CD4-positive, alpha-beta T cell treated with Interleukin-15 for 4 hours (primary cell): Measurements from ENCODE around the gene EVA1A.
"Not testable (repeated sequence)": the region's sequence is repeated elsewhere in the genome, so short reads cannot be mapped to it uniquely, and the experiment has no call there.

Experiments
- DNase-seq: peaks from one replicate; pipeline ENCODE4 v3.0.0-alpha.2; 2020; ENCODE audit warnings: low spot score

Gene EVA1A

GRCh38 chr2:75517547-75518230 is 43.0 kb downstream of the EVA1A start:
- DNase-seq = no peak

GRCh38 chr2:75516378-75517360 is 44.1 kb downstream of the EVA1A start:
- no peak for DNase-seq

DNA sequence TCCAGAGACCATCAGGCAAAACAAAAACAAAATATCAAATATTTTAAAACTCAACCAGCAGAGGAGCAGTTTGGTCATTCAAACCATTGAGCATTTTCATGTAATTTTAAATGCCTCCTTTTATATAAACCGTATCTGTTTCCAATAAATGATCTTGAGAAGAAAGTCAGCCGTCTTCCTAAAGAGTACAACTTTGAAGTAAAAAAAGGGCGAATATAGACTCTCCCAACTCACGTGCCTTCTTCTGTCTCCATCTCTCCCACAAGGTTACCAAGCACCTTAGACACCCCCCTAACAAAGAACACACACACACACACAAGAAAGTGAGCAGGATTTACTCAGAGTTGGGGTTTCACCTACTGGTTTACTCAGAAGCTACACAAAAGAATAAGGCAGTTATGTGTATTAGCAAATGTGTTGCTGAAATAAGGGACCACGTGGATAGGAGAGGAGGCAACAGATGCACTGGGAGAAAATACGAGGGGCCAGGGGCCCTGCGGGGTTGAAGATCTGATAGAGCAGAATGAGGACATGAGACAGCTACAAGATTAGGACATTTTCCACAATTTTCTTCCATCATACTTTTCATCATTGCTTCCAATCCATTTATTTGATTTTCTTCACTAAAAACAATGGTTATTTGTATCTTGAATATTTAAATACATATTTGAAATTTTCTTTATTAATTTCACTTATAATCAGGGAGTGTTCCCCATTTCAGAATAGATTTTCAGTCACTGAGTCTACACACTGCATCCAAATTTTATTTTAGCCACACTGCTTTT is 45.0 kb downstream of the EVA1A start:
- no peak for DNase-seq

DNA sequence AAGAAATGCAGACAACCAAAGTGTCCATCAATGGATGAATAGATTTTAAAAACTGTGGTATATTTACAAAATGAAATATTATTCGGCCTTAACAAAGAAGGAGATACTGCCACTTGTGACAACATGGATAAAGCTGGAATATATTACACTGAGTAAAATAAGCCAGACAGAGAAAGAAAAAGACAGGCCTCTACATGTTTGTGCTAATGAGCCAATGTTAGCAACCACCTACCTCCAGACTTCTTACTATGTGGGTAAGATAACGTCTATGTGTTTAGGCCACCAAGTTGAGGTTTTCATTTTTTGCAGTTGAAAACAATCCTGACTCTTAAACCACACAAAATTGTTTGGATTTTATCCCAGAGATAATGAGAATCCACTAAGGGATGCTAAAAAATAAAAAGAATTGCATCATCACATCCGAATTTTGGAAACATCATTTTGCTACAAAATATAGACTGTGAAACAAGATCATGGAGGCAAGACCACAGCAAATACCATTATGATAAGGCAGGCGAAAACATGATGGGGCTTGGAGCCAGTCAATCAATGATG is 47.0 kb downstream of the EVA1A start:
- no peak for DNase-seq

- DNase-seq = no peak
Observed at GRCh38 chr2:75512455-75513212, 48.1 kb downstream of the EVA1A start.

DNA sequence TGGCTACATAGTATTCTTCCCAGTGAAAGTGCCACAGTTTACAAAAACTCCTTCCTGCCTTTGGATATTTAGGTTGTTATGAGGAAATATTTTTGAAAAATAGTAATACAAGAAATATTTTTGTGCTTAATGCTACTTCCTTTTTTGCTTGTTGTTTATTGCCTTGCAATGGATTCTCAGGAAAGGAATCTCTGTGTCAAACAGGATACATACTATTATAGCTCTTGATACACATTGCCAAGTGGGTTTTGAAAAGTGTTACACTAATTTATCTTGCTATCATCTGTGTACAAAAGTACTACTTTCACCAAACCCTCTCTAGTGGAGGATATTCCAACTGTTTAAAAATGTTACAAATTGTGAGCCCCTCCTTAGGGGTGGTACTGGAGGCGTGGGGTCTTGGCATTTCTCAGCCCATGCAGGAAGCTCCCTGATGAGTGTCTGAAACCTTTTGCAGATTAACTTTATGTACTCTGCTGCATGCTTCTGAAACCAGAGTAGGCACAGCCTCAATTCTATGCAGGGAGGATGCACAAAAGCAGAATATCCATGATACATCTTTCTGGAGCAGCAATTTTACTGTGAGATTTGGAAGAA is 54.5 kb downstream of the EVA1A start:
- no peak for DNase-seq

- DNase-seq = no peak
Observed at GRCh38 chr2:75505012-75505411, 55.7 kb downstream of the EVA1A start.

- no peak for DNase-seq
Observed at GRCh38 chr2:75503048-75503607, 57.6 kb downstream of the EVA1A start.

- no peak for DNase-seq
Observed at GRCh38 chr2:75500633-75501032, 60.1 kb downstream of the EVA1A start.

DNA sequence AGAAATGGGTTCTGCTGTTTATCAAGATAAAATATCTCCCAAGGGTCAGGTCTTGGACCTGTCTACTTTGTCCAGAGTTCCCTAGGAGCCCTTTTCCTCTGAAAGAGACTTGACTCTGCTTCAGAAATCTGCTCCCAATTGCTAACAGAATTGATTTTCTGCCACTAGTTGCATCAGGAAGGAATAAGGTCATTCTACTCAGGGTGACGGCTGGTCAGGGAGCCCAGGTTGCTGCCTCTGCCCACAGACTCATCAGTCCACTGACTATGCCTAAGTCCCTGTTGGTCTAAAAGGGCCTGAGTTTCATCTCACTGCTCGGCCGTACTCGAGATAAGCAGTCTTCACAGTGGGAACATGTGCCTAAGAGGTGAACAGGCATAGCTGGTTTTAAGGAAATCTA is 61.2 kb downstream of the EVA1A start:
- no peak for DNase-seq

DNA sequence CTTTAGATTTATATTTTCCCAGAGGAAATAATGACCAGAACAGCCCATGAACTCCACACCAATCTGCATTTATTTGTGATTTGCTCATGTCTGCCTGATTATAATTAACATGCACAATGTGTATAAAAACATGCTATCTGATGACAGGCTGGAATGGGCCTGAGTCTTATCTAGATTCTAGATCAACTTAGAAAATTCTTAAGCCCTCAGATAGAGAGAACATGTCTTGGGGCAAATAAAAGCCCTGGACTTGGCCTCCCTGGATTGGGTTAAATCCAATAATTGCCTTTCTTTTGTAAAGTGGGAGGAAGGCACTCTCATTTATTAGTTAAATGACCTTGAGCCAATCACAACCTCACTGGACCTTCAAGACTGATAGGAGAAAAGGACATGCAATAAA is 61.8 kb downstream of the EVA1A start:
- DNase-seq = no peak

GRCh38 chr2:75497256-75497655 is 63.5 kb downstream of the EVA1A start:
- DNase-seq = no peak

DNA sequence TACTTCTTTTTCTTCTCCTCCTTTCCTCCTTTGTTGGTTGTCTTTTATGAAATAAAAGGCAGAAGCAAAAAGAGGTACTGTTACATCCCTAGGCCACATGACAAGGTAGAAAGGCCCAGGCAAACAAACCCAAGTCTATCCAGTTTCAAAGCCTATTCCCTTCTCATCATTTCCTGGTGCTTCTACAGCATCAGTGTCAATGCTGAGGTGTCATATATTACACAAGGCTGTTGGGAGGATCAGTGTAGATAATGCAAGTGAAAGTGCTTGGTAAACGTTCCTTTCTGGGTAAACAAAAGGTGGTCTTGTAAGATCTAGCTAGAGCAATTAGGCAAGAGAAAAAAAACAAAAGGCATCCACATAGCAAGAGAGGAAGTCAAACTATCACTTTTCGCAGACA is 64.9 kb downstream of the EVA1A start:
- no peak for DNase-seq

DNA sequence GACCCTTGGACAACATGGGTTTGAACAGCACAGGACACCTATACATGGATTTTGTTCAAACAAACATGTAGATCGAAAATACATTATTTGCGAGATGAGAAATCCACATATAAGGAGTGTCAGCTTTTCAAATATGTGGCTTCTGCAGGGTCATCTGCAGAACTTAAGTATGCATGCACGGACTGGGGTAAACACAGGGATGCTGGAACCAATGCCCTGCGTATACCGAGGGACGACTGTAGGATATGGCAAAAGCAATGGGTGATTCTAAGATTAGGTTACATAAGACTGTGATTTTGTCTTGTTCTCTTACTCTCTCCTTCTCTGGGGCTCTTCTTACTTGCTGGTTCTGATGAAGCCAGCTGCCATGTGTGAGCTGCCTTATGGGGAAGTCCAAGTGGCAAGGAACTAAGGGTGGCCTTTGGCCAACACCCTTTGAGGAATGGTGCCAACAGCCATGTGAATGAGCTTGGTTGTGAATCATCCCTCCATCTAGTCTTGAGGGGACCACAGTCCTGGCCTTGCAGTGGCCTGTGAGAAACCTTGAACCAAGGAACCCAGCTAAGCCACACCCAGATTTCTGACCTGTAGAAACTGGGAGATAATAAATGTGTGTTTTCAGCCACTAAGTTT is 66.5 kb downstream of the EVA1A start:
- no peak for DNase-seq

DNA sequence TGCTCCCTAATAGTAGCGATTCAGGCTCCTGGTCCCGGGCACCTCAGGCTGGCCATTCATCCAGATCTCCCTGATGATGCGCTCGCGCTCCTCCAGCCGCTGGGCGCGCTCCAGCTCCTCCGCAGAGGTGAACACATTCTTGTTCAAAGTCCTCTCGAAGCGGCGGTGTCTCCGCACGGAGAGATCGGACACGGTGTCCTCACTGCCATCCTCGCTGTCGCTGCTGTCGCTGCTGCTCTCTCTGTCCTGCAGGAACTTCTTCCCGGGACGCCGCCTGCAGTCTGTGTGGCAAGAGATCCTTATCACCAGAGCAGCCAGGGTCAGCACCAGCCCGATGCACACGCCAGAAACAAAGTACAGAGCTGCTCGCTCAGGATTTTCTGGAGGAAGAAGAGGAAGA is 67.5 kb downstream of the EVA1A start:
- no peak for DNase-seq

DNA sequence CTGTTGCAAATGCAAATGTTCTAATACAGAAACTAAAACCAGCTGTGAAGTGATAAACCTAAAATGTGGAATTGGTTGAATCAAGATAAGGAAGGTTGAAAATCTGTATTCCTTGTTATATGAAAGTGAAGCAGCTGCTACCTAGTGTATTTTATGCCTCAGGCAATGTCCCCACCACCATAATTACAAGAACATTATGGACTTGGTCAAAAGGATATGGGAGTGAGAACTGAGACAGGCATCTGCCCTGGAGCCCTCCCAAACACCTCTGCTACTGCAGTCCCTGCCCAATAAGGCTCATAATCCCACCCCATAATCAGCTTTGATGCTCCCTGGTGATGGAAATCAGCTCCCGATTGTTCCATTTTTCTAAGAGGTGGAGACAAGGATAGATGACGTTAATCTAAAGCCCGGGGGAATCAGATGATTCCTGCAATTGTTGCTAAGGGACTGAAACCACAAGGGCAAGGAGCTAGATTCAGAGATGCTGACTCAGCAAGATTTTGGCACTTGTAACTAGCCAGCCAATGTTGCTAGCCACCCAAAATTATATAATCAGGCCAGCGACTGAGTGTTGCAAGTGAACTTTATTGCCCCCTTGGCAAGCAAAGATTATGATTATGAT is 69.5 kb downstream of the EVA1A start:
- no peak for DNase-seq

DNA sequence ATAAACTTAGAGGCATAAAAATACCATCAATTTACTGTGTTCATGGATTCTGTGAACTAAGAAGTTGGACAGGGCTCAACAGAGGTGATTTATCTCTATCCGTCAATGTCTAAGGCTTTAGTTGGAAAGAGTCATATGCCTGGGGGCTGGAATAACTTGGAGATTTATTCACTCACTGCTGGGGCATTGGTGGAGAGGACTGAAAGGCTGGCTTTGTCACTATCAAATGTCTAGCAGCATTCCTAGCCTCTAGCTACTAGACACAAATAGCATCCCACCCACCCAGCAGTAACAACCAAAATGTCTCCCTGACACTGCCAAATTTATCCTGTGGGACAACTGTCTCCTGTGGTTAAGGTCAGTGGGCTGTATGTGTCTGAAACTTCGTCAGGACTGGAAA is 71.0 kb downstream of the EVA1A start:
- no peak for DNase-seq

DNA sequence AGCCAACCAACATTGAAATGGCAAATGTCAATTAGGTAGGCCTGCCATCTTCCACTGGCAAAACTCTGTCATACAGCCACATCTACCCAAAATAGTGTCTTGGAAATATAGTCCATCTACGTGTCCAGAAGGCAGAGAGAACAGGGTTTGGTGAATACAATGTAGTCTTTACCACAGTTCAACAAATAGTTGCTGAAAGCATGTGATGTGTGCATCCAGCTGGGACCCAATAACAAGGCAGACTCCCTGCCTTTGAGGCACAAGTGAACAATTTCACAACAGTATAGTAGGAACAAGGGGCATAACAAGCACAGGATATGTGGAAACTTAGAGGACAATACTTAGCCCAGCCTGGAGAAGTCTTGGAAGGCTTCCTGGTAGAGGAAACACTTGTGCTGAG is 72.6 kb downstream of the EVA1A start:
- no peak for DNase-seq

DNA sequence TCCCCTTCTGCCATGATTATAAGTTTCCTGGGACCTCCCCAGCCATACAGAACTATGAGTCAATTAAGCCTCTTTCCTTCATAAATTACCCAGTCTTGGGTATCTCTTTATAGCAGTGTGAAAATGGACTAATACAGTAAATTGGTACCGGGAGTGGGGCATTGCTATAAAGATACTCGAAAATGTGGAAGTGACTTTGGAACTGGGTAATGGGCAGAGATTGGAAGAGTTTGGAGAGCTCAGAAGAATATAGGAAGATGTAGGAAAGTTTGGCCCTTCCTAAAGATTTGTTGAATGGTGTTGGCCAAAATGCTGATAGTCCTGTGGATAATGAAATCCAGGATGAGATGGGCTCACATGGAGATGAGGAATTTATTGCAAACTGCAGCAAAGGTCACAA is 74.0 kb downstream of the EVA1A start:
- not testable (repeated sequence) for DNase-seq

- no peak for DNase-seq
Observed at GRCh38 chr2:75484840-75485239, 75.9 kb downstream of the EVA1A start.
